Prostate gland (tissue), 2 donors: ENCODE measurements around the gene CUTA.

Source experiments
- CTCF ChIP-seq, 4 experiments: fragments of 200-600 bp in 2 of 4; fragments of 450-650 bp in 2 of 4; sonication (generic) in 2 of 4; IDR thresholded peaks; 1 replicate in 3 of 4; 2 replicates in 1 of 4; pipeline ENCODE4 v1.5.1; 2016 to 2019; ENCODE audit warnings: antibody characterized with exemption in 4 of 4, mild to moderate bottlenecking in 2 of 4, moderate library complexity in 2 of 4
- POLR2A ChIP-seq: fragments of 450-650 bp; IDR thresholded peaks from one replicate; pipeline ENCODE4 v1.6.1; 2016; ENCODE audit warnings: antibody characterized with exemption, mild to moderate bottlenecking
- POLR2AphosphoS5 ChIP-seq: sonication (generic); formaldehyde crosslinking; IDR thresholded peaks from one replicate; pipeline ENCODE4 v1.6.1; 2017; ENCODE audit warnings: antibody characterized with exemption

- TF ChIP-seq CTCF (IDR thresholded peaks at IDR 0.05): peak; percentile 49 to 70 (median 62)
- TF ChIP-seq POLR2A: no peak
- peak; percentile 81 for TF ChIP-seq POLR2AphosphoS5
Observed at GRCh38 chr6:33425668-33426577, 8.0 kb upstream of the CUTA start.
